Fibroblast of lung (primary cell): Measurements from ENCODE around the gene CACNB2. TPM values are rescaled to one million over a fixed set of nuclear protein-coding genes. Genes with fewer than 3 reads are reported as not detected.

Experiments used
- DNase-seq, 2 donors: peaks; one replicate each; pipeline versions ENCODE4 v3.0.0 to v3.0.0-alpha.2; 2010; ENCODE audit warnings: low read depth in 2 of 2
- H2AFZ ChIP-seq: 2 replicates; pipeline ENCODE4 v1.5.1; 2012; ENCODE audit warnings: low read length, control low read depth, inconsistent platforms
- H3K27ac ChIP-seq: 2 replicates; pipeline ENCODE4 v1.5.1; 2011; ENCODE audit warnings: low read length, control low read depth; ENCODE audit not compliant: insufficient read depth
- H3K27me3 ChIP-seq: 2 replicates; pipeline ENCODE4 v1.5.1; 2011; ENCODE audit warnings: mild to moderate bottlenecking, low read length; ENCODE audit not compliant: control insufficient read depth, insufficient read depth
- H3K36me3 ChIP-seq: 2 replicates; pipeline ENCODE4 v1.5.1; 2011; ENCODE audit warnings: low read length; ENCODE audit not compliant: control insufficient read depth, insufficient read depth
- H3K4me1 ChIP-seq: 2 replicates; pipeline ENCODE4 v1.5.1; 2011; ENCODE audit warnings: low read length; ENCODE audit not compliant: control insufficient read depth, insufficient read depth; ENCODE audit errors: extremely low read depth
- H3K4me2 ChIP-seq: 2 replicates; pipeline ENCODE4 v1.5.1; 2011; ENCODE audit warnings: low read length, control low read depth; ENCODE audit not compliant: insufficient read depth; ENCODE audit errors: extremely low read depth
- H3K4me3 ChIP-seq, 4 experiments: fragments of 200-600 bp in 1 of 4; sonication (generic) in 1 of 4; replicated peaks in 1 of 4; 2 replicates each; pipeline ENCODE4 v1.5.1; 2011 to 2016; ENCODE audit warnings: low read length in 4 of 4, low read depth in 3 of 4, mild to moderate bottlenecking in 3 of 4, control low read depth in 2 of 4, inconsistent platforms in 1 of 4, mixed read lengths in 1 of 4; ENCODE audit not compliant: insufficient read depth in 1 of 4; ENCODE audit errors: control extremely low read depth in 1 of 4
- H3K79me2 ChIP-seq: 2 replicates; pipeline ENCODE4 v1.5.1; 2012; ENCODE audit warnings: mild to moderate bottlenecking, low read length, inconsistent platforms; ENCODE audit not compliant: control insufficient read depth, insufficient read depth
- H3K9ac ChIP-seq: 2 replicates; pipeline ENCODE4 v1.5.1; 2011; ENCODE audit warnings: mild to moderate bottlenecking, low read length, control low read depth; ENCODE audit not compliant: insufficient read depth
- H3K9me3 ChIP-seq: 2 replicates; pipeline ENCODE4 v1.5.1; 2012; ENCODE audit warnings: low read depth, low read length; ENCODE audit not compliant: control insufficient read depth, insufficient read depth
- H4K20me1 ChIP-seq: 2 replicates; pipeline ENCODE4 v1.5.1; 2011; ENCODE audit warnings: low read length; ENCODE audit not compliant: control insufficient read depth, insufficient read depth; ENCODE audit errors: extremely low read depth
- CTCF ChIP-seq, 2 donors: IDR thresholded peaks in 1 of 2; conservative IDR thresholded peaks in 1 of 2; 1 replicate in 1 of 2; 2 replicates in 1 of 2; pipeline ENCODE4 v1.5.1; 2011 to 2012; ENCODE audit warnings: low read length in 2 of 2, control low read depth in 1 of 2, inconsistent platforms in 1 of 2, low read depth in 1 of 2, mild to moderate bottlenecking in 1 of 2
- EZH2 ChIP-seq: IDR thresholded peaks from 2 replicates; pipeline ENCODE4 v1.5.1; 2012; ENCODE audit warnings: low read length, control low read depth, mild to moderate bottlenecking; ENCODE audit errors: missing control alignments
- polyA plus RNA-seq, 2 donors: library from polyadenylated mRNA; depleted of rRNA in 1 of 2; stranded (reverse) in 1 of 2; unstranded in 1 of 2; fragments of >200 nt; gene quantifications; 2 replicates each; pipeline ENCODE4 v1.2.1, GENCODE V29; 2011 to 2012; ENCODE audit warnings: missing spikeins in 1 of 2
- total RNA-seq: library from RNA; depleted of rRNA; stranded (reverse); fragments of >200 nt; gene quantifications from 2 replicates; pipeline ENCODE4 v1.2.1, GENCODE V29; 2014

CACNB2 gene
- total and polyA plus RNA-seq, 2 donors (not counting 1 experiment from before 2014, with no cell fraction given), result 0.66 to 0.70 TPM

GRCh38 chr10:18497806-18498369 is 357.7 kb downstream of the CACNB2 start:
- Histone ChIP-seq H3K4me2 (no peak overlapping the region), H3K27me3 (no peaks in the 10 kb centered on the region), H3K27ac (no peak overlapping the region), H3K9ac (no peak overlapping the region), H3K36me3 (no peaks in the 10 kb centered on the region), H3K4me1 (peaks cover 2% of the 10 kb centered on the region), H4K20me1 (no peaks in the 10 kb centered on the region), H3K79me2 (no peaks in the 10 kb centered on the region), H3K4me3 (no peak overlapping the region), H2AFZ (no peak overlapping the region), H3K9me3 (no peaks in the 10 kb centered on the region)
- no peak for TF ChIP-seq CTCF (conservative IDR thresholded peaks at IDR 0.05 in 1 of 2, IDR thresholded peaks at IDR 0.05 in 1 of 2; ENCODE audit: low read depth in 1 of 2, low read length in 2 of 2)
- TF ChIP-seq EZH2, result no peak
- peak; percentile 10 to 22 for DNase-seq

GRCh38 chr10:18498998-18499397 is 358.8 kb downstream of the CACNB2 start:
- no peaks in the 10 kb centered on the region for H3K79me2 ChIP-seq
- no peak overlapping the region for H2AFZ ChIP-seq
- H4K20me1 ChIP-seq, result no peaks in the 10 kb centered on the region
- no peak for TF ChIP-seq EZH2
- no peak overlapping the region for H3K9ac ChIP-seq
- H3K4me1 ChIP-seq, result peaks cover 2% of the 10 kb centered on the region
- H3K27ac ChIP-seq, result no peak overlapping the region
- H3K27me3 ChIP-seq, result no peaks in the 10 kb centered on the region
- DNase-seq, result peak in 1 of 2 donors; percentile 31
- H3K36me3 ChIP-seq, result no peaks in the 10 kb centered on the region
- no peaks in the 10 kb centered on the region for H3K9me3 ChIP-seq
- no peak overlapping the region for H3K4me2 ChIP-seq
- no peak overlapping the region for H3K4me3 ChIP-seq

GRCh38 chr10:18500576-18500975 is 360.4 kb downstream of the CACNB2 start:
- no peak for TF ChIP-seq CTCF (conservative IDR thresholded peaks at IDR 0.05 in 1 of 2, IDR thresholded peaks at IDR 0.05 in 1 of 2; ENCODE audit: low read depth in 1 of 2, low read length in 2 of 2)
- no peak for TF ChIP-seq EZH2
- Histone ChIP-seq H3K79me2 (no peaks in the 10 kb centered on the region), H3K4me3 (no peak overlapping the region), H3K27me3 (no peaks in the 10 kb centered on the region), H3K9ac (no peak overlapping the region), H2AFZ (no peak overlapping the region), H3K27ac (no peak overlapping the region), H3K4me2 (no peak overlapping the region), H4K20me1 (no peaks in the 10 kb centered on the region), H3K4me1 (peaks cover 2% of the 10 kb centered on the region), H3K36me3 (no peaks in the 10 kb centered on the region), H3K9me3 (no peaks in the 10 kb centered on the region)
- no peak for DNase-seq
